ENCODE data around the gene CPOX. TPM values are rescaled to one million over a fixed set of nuclear protein-coding genes. Genes with fewer than 3 reads are reported as not detected.

Gene CPOX
- total and polyA plus RNA-seq, 3 donors from 2014 or later: 9.3 to 25.4 (median 21.7) TPM

DNA sequence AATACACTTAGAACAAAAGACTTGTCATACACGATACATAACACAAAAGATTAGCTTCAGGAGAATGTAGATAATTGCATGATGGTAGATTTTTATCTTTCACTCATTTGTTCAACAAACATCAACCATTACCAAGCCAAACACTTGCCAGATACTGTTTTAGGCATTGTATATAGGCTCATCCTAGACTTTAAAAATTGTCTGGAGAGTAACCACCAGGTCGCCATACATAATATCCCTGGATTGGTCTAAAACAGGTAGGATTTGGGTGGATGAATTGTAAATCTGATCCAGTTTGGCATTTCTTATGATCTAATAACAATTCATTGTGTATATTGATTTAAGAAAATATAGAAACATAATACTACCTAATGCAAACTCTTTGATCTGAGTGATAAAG, 38.8 kb downstream of the CPOX start:
- Histone ChIP-seq H3K4me3 (no peak overlapping the region), H3K27ac (no peak overlapping the region), H3K4me1 (no peaks in the 10 kb centered on the region), H3K36me3 (ENCODE audit: low read depth, missing control alignments) (no peaks in the 10 kb centered on the region), H3K27me3 (no peaks in the 10 kb centered on the region), H3K9me3 (no peaks in the 10 kb centered on the region)
- intact Hi-C loops (cut with DNase I; ENCODE audit: low total_unique reads): no loop called here
- WGBS, 2 donors: 88% methylated on average over 2 of the region's 2 CpGs
- TF ChIP-seq, protein P1, sequence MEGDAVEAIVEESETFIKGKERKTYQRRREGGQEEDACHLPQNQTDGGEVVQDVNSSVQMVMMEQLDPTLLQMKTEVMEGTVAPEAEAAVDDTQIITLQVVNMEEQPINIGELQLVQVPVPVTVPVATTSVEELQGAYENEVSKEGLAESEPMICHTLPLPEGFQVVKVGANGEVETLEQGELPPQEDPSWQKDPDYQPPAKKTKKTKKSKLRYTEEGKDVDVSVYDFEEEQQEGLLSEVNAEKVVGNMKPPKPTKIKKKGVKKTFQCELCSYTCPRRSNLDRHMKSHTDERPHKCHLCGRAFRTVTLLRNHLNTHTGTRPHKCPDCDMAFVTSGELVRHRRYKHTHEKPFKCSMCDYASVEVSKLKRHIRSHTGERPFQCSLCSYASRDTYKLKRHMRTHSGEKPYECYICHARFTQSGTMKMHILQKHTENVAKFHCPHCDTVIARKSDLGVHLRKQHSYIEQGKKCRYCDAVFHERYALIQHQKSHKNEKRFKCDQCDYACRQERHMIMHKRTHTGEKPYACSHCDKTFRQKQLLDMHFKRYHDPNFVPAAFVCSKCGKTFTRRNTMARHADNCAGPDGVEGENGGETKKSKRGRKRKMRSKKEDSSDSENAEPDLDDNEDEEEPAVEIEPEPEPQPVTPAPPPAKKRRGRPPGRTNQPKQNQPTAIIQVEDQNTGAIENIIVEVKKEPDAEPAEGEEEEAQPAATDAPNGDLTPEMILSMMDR (IDR thresholded peaks at IDR 0.05): no peak
- TF ChIP-seq POLR2A (IDR thresholded peaks at IDR 0.05): no peak
- DNase-seq: no peak

DNA sequence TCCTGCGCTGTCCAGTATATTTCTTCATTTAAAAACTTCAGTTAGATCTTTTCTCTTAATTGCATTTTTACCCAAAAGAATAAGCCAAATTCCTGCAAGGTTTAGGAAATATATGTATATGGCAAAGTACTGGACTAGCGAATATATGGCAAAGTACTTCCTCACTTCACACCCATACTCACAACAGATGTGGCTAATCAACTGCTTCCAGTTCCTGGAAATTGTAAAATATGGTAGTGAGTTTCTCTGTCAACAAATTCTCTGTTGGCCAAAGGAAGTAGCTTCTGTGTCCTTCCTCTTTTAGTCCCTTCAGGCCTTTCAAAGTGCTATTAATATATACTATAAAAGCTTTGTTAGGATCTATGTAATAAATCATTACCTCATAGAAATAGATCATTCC, 39.7 kb downstream of the CPOX start:
- H3K36me3 ChIP-seq (ENCODE audit: low read depth, missing control alignments): no peaks in the 10 kb centered on the region
- H3K4me3 ChIP-seq: no peak overlapping the region
- WGBS, 2 donors: 74 to 87% methylated on average over 2 of the region's 2 CpGs
- H3K27ac ChIP-seq: no peak overlapping the region
- intact Hi-C loops (cut with DNase I; ENCODE audit: low total_unique reads): no loop called here
- H3K9me3 ChIP-seq: no peaks in the 10 kb centered on the region
- DNase-seq: no peak
- H3K4me1 ChIP-seq: no peaks in the 10 kb centered on the region
- H3K27me3 ChIP-seq: no peaks in the 10 kb centered on the region
- TF ChIP-seq, protein P1 (IDR thresholded peaks at IDR 0.05): no peak
- no peak for TF ChIP-seq POLR2A (IDR thresholded peaks at IDR 0.05)

DNA sequence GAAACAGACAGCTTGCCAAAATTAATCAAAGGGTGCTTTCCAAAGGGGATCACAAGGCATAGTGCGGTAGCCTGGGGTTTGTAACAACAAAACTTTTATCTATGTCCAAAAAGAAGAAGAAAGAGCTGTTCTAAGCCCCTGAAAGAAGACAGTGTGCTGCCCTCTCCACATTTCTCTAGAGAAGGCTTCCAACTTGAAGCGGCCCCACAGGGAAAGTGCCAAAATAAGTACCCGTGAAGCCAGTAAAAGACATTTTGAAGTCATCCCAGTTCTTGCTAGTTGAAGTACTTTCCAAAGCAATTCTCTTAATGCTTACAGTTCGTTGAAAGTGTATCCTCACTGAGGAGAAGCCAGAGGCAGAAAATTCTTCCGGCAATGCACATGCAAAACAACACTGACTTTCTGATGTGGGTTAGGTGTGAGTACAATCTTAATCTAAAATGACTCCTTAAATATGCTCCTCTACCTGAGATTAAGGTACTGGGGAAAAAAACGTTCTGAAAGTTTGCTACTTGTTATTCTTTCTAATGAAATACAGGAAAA, 40.3 kb downstream of the CPOX start:
- no peak for TF ChIP-seq POLR2A (IDR thresholded peaks at IDR 0.05)
- TF ChIP-seq, protein P1 (IDR thresholded peaks at IDR 0.05): no peak
- Histone ChIP-seq H3K27me3 (no peaks in the 10 kb centered on the region), H3K36me3 (ENCODE audit: low read depth, missing control alignments) (no peaks in the 10 kb centered on the region), H3K4me1 (no peaks in the 10 kb centered on the region), H3K27ac (no peak overlapping the region), H3K4me3 (no peak overlapping the region), H3K9me3 (no peaks in the 10 kb centered on the region)
- DNase-seq: no peak
- WGBS, 2 donors: 72 to 73% methylated on average over 6 of the region's 6 CpGs
- intact Hi-C loops (cut with DNase I; ENCODE audit: low total_unique reads): no loop called here

- no peaks in the 10 kb centered on the region for H3K36me3 ChIP-seq (ENCODE audit: low read depth, missing control alignments)
- no peak for DNase-seq
- H3K4me1 ChIP-seq: no peaks in the 10 kb centered on the region
- H3K27me3 ChIP-seq: no peaks in the 10 kb centered on the region
- no peak for TF ChIP-seq POLR2A (IDR thresholded peaks at IDR 0.05)
- TF ChIP-seq, protein P1 (IDR thresholded peaks at IDR 0.05): no peak
- no peaks in the 10 kb centered on the region for H3K9me3 ChIP-seq
- H3K27ac ChIP-seq: no peak overlapping the region
- 67 to 79% methylated on average over 4 of the region's 4 CpGs for WGBS, 2 donors
- H3K4me3 ChIP-seq: no peak overlapping the region
- intact Hi-C loops (cut with DNase I; ENCODE audit: low total_unique reads): no loop called here
Observed at GRCh38 chr3:98552232-98553020, 41.0 kb downstream of the CPOX start.

DNA sequence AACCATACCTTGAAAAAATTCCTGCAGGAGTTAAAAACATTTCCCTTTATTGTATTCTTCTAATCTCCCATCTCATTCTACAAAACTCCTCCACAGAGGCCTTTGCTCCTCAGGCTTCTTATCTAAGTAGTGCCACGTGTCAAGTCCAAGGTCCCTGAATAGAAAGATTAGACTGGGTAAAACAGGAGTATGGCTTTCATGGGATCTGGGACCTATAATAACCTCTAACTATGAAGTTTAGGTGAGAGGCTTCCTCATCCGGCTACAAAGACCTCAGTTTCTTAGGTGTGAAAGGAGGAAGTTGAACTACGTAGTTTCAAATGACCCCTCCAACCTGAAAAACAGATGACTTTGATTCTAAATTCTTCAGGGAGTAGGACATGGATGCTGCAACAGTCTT, 41.7 kb downstream of the CPOX start:
- H3K9me3 ChIP-seq: no peaks in the 10 kb centered on the region
- no peak overlapping the region for H3K4me3 ChIP-seq
- 69 to 74% methylated on average over 3 of the region's 3 CpGs for WGBS, 2 donors
- DNase-seq: no peak
- intact Hi-C loops (cut with DNase I; ENCODE audit: low total_unique reads): no loop called here
- H3K4me1 ChIP-seq: no peaks in the 10 kb centered on the region
- no peak overlapping the region for H3K27ac ChIP-seq
- H3K27me3 ChIP-seq: no peaks in the 10 kb centered on the region
- TF ChIP-seq, protein P1 (IDR thresholded peaks at IDR 0.05): no peak
- TF ChIP-seq POLR2A (IDR thresholded peaks at IDR 0.05): no peak
- H3K36me3 ChIP-seq (ENCODE audit: low read depth, missing control alignments): no peaks in the 10 kb centered on the region
